ENCODE measurements around the gene ARL14EP.

DNA sequence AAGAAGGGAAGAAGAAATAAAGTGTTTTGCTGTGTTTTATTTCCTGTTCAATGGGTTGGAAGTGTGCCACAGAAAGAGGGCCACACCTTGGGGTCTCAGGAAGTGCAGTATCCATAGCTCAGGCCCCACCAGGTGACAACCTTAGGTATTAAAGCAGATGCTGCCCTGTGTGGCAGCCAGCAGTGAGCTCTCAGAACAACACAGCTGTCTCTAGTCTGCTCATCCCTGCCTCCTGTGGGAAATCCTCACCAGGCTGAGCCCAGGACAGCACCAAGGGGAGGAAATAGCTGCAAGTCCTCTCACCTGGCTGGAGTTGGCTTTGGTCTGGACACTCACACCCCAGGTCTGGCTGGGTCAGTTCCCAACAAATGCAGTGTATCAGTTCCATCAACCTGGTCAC lies 25.1 kb downstream of the ARL14EP start:
- TF ChIP-seq, protein P1, sequence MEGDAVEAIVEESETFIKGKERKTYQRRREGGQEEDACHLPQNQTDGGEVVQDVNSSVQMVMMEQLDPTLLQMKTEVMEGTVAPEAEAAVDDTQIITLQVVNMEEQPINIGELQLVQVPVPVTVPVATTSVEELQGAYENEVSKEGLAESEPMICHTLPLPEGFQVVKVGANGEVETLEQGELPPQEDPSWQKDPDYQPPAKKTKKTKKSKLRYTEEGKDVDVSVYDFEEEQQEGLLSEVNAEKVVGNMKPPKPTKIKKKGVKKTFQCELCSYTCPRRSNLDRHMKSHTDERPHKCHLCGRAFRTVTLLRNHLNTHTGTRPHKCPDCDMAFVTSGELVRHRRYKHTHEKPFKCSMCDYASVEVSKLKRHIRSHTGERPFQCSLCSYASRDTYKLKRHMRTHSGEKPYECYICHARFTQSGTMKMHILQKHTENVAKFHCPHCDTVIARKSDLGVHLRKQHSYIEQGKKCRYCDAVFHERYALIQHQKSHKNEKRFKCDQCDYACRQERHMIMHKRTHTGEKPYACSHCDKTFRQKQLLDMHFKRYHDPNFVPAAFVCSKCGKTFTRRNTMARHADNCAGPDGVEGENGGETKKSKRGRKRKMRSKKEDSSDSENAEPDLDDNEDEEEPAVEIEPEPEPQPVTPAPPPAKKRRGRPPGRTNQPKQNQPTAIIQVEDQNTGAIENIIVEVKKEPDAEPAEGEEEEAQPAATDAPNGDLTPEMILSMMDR (IDR thresholded peaks at IDR 0.05), result no peak
- no peak for TF ChIP-seq POLR2AphosphoS5 (IDR thresholded peaks at IDR 0.05; ENCODE audit: insufficient read depth in 1 of 2, low read depth in 1 of 2)
